ENCODE results near the gene DPP9.

DNA sequence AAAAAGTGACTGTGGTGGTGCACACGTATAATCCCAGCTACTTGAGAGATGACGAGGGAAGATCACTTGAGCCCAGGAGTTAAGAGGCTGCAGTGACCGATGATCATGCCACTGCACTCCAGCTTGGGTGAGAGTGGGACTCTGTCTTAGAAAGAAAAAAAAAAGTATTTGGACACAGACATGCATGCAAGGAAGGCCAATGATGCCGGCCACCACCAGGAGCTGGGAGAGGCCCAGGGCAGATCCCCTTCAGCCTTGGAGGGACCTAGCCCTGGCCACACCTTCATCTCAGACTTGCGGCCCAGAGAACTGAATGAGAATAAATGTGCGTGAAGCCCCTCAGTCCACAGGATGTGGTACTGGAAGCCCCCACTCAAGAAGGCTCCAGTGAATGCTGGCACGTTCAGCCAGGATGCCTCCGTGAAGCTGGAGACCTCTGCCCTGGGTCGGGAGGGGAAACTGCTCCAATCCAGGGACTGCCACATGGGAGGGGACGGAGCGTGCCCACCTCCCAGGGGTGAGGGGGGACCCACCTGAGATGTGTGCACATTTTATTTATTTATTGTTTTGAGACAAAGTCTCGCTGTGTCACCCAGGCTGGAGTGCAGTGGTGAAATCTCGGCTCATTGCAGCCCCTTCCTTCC is 69.7 kb downstream of the DPP9 start:
- TF ChIP-seq POLR2A (IDR thresholded peaks at IDR 0.05; ENCODE audit: low read depth, low read length) (peak; percentile 38; the same call in 1 of the 2 replicates), POLR2AphosphoS5 (IDR thresholded peaks at IDR 0.05; ENCODE audit: low read depth, low read length) (no peak), SPI1 (IDR thresholded peaks at IDR 0.05; ENCODE audit: low read depth, low read length) (no peak), PAX5 (IDR thresholded peaks at IDR 0.05; ENCODE audit: insufficient read depth, low read length, severe bottlenecking) (no peak)

Measured in GM12891 (cell line).